GM18909 (cell line): Measurements from ENCODE around the gene KIF25.

Source experiments
- ATAC-seq: cut with Tn5 transposase; IDR thresholded peaks from one replicate; pipeline ENCODE4 v1.9.1; 2021; ENCODE audit warnings: mild to moderate bottlenecking; ENCODE audit not compliant: unreplicated experiment, poor library complexity

The KIF25 gene

GRCh38 chr6:168047841-168048723, 50.6 kb downstream of the KIF25 start:
- ATAC-seq = no peak

GRCh38 chr6:168048724-168049025, 51.2 kb downstream of the KIF25 start:
- no peak for ATAC-seq

- no peak for ATAC-seq
Measured at GRCh38 chr6:168049277-168049676, 51.8 kb downstream of the KIF25 start.

- no peak for ATAC-seq
Measured at GRCh38 chr6:168049706-168050224, 52.3 kb downstream of the KIF25 start.

- ATAC-seq = no peak
Measured at GRCh38 chr6:168050225-168050880, 52.9 kb downstream of the KIF25 start.

GRCh38 chr6:168050881-168051586, 53.6 kb downstream of the KIF25 start:
- ATAC-seq = no peak

GRCh38 chr6:168051648-168052047, 54.2 kb downstream of the KIF25 start:
- no peak for ATAC-seq

GRCh38 chr6:168052291-168052891, 54.9 kb downstream of the KIF25 start:
- no peak for ATAC-seq

- ATAC-seq = no peak
Measured at GRCh38 chr6:168053086-168053956, 55.9 kb downstream of the KIF25 start.

GRCh38 chr6:168053957-168054471, 56.5 kb downstream of the KIF25 start:
- no peak for ATAC-seq

GRCh38 chr6:168054765-168055560, 57.5 kb downstream of the KIF25 start:
- ATAC-seq = no peak

- ATAC-seq = no peak
Measured at GRCh38 chr6:168055696-168056489, 58.4 kb downstream of the KIF25 start.

GRCh38 chr6:168056892-168057527, 59.5 kb downstream of the KIF25 start:
- ATAC-seq = no peak

GRCh38 chr6:168057836-168058235, 60.4 kb downstream of the KIF25 start:
- no peak for ATAC-seq

- ATAC-seq = no peak
Measured at GRCh38 chr6:168058691-168059551, 61.5 kb downstream of the KIF25 start.

- ATAC-seq = no peak
Measured at GRCh38 chr6:168060521-168060931, 63.1 kb downstream of the KIF25 start.
